Right lobe of liver (tissue), 4 donors: Measurements from ENCODE around the gene ZCCHC4.

Experiments
- CTCF ChIP-seq, 4 donors: fragments of 200-600 bp in 3 of 4; fragments of 450-650 bp in 1 of 4; IDR thresholded peaks; one replicate each; pipeline versions ENCODE4 v1.5.1 to v1.8.0; 2016 to 2022; ENCODE audit warnings: antibody characterized with exemption in 4 of 4, mild to moderate bottlenecking in 2 of 4
- POLR2A ChIP-seq: fragments of 450-650 bp; IDR thresholded peaks from one replicate; pipeline ENCODE4 v1.6.1; 2017; ENCODE audit warnings: antibody characterized with exemption, mild to moderate bottlenecking
- donor health status: DM: no; HTN: no; CAD: no.
- donor health status: DM: no; HTN: no; CAD: no.
- donor health status: DM: no; HTN: yes; CAD: no.

- TF ChIP-seq POLR2A (no peak), CTCF (IDR thresholded peaks at IDR 0.05) (no peak)
Measured at GRCh38 chr4:25361253-25361652, 48.7 kb downstream of the ZCCHC4 start.
